ENCODE results near the gene KLHL1.

- TF ChIP-seq, protein P1, sequence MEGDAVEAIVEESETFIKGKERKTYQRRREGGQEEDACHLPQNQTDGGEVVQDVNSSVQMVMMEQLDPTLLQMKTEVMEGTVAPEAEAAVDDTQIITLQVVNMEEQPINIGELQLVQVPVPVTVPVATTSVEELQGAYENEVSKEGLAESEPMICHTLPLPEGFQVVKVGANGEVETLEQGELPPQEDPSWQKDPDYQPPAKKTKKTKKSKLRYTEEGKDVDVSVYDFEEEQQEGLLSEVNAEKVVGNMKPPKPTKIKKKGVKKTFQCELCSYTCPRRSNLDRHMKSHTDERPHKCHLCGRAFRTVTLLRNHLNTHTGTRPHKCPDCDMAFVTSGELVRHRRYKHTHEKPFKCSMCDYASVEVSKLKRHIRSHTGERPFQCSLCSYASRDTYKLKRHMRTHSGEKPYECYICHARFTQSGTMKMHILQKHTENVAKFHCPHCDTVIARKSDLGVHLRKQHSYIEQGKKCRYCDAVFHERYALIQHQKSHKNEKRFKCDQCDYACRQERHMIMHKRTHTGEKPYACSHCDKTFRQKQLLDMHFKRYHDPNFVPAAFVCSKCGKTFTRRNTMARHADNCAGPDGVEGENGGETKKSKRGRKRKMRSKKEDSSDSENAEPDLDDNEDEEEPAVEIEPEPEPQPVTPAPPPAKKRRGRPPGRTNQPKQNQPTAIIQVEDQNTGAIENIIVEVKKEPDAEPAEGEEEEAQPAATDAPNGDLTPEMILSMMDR (IDR thresholded peaks at IDR 0.05) = no peak
- TF ChIP-seq POLR2A (IDR thresholded peaks at IDR 0.05) = no peak
Observed at GRCh38 chr13:69683921-69684686, 424.1 kb downstream of the KLHL1 start.

Data from vagina (tissue), 2 donors.